WTC11 (cell line): ENCODE measurements around the gene ATG101. TPM values are rescaled to one million over a fixed set of nuclear protein-coding genes. Genes with fewer than 3 reads are reported as not detected.

Experiments
- ATAC-seq: fragments of 200-7000 bp; cut with Tn5 transposase; 2 replicates; pipeline ENCODE4 v1.10.0; 2021; ENCODE audit warnings: mild to moderate bottlenecking, moderate library complexity
- CTCF ChIA-PET: fragments of 300-600 bp; sonication (Branson Sonifier 250); formaldehyde crosslinking; loops from one replicate; lab custom pipeline; 2021; ENCODE audit warnings: antibody characterized with exemption; lab: Charles Lee
- POLR2A ChIA-PET: fragments of 350-600 bp; sonication (Branson Sonifier 250); formaldehyde crosslinking; loops from one replicate; lab custom pipeline; 2021; ENCODE audit warnings: antibody characterized with exemption; lab: Charles Lee
- DNase-seq: peaks from one replicate; pipeline ENCODE4 v3.0.0; 2021; ENCODE audit warnings: low spot score
- H3K27ac Mint-ChIP-seq: 2 replicates; pipeline ENCODE4 v1.8.0; 2021; ENCODE audit warnings: mixed read lengths
- H3K27me3 Mint-ChIP-seq: 2 replicates; pipeline ENCODE4 v1.8.0; 2021; ENCODE audit warnings: low read depth, mild to moderate bottlenecking, moderate library complexity, mixed read lengths
- H3K36me3 Mint-ChIP-seq: 2 replicates; pipeline ENCODE4 v1.8.0; 2021; ENCODE audit warnings: mixed read lengths
- H3K4me1 Mint-ChIP-seq: 2 replicates; pipeline ENCODE4 v1.8.0; 2022; ENCODE audit warnings: mixed read lengths
- H3K4me3 Mint-ChIP-seq: 2 replicates; pipeline ENCODE4 v1.8.0; 2021; ENCODE audit warnings: mild to moderate bottlenecking, moderate library complexity, mixed read lengths
- H3K9me3 Mint-ChIP-seq: 2 replicates; pipeline ENCODE4 v1.8.0; 2021; ENCODE audit warnings: mixed read lengths
- CTCF ChIP-seq: fragments of 200-600 bp; IDR thresholded peaks from 2 replicates; pipeline ENCODE4 v1.8.0; 2022; ENCODE audit warnings: antibody characterized with exemption
- E2F5 ChIP-seq: sonication (generic); formaldehyde crosslinking; IDR thresholded peaks from 2 replicates; pipeline ENCODE4 v1.8.1; 2022; ENCODE audit warnings: mild to moderate bottlenecking, moderate library complexity, missing genetic modification reagents
- FOXK1 ChIP-seq: sonication (generic); formaldehyde crosslinking; IDR thresholded peaks from 2 replicates; pipeline ENCODE4 v1.8.0; 2022; ENCODE audit warnings: mild to moderate bottlenecking, moderate library complexity, missing genetic modification reagents
- GRHL2 ChIP-seq: fragments of 250-450 bp; sonication (Bioruptor Pico); IDR thresholded peaks from 2 replicates; pipeline ENCODE4 v1.8.0; 2022; ENCODE audit warnings: mild to moderate bottlenecking, moderate library complexity; ENCODE audit not compliant: insufficient replicate concordance, severe bottlenecking
- IRF2 ChIP-seq: sonication (generic); formaldehyde crosslinking; IDR thresholded peaks from 2 replicates; pipeline ENCODE4 v1.8.0; 2022; ENCODE audit warnings: low read depth, missing genetic modification reagents, borderline replicate concordance
- KAT7 ChIP-seq: sonication (generic); formaldehyde crosslinking; IDR thresholded peaks from 2 replicates; pipeline ENCODE4 v1.8.1; 2023; ENCODE audit warnings: missing genetic modification reagents, mild to moderate bottlenecking, borderline replicate concordance
- MLX ChIP-seq: sonication (generic); formaldehyde crosslinking; IDR thresholded peaks from 2 replicates; pipeline ENCODE4 v1.8.1; 2023; ENCODE audit warnings: mild to moderate bottlenecking, missing genetic modification reagents, moderate library complexity
- MYBL2 ChIP-seq: sonication (generic); formaldehyde crosslinking; IDR thresholded peaks from 2 replicates; pipeline ENCODE4 v1.8.1; 2023; ENCODE audit warnings: mild to moderate bottlenecking, moderate library complexity, missing genetic modification reagents
- SP1 ChIP-seq: sonication (generic); formaldehyde crosslinking; conservative IDR thresholded peaks from 2 replicates; pipeline ENCODE4 v1.8.1; 2022; ENCODE audit warnings: missing genetic modification reagents
- STAT6 ChIP-seq: sonication (generic); formaldehyde crosslinking; conservative IDR thresholded peaks from 2 replicates; pipeline ENCODE4 v1.8.1; 2023; ENCODE audit warnings: mild to moderate bottlenecking, low read depth, missing genetic modification reagents, moderate library complexity
- TP53 ChIP-seq: sonication (generic); formaldehyde crosslinking; IDR thresholded peaks from 2 replicates; pipeline ENCODE4 v1.8.1; 2023; ENCODE audit warnings: mild to moderate bottlenecking, missing genetic modification reagents
- ZNF121 ChIP-seq: sonication (generic); formaldehyde crosslinking; IDR thresholded peaks from 2 replicates; pipeline ENCODE4 v1.8.0; 2023; ENCODE audit warnings: missing genetic modification reagents
- ZNF219 ChIP-seq: sonication (generic); formaldehyde crosslinking; IDR thresholded peaks from 2 replicates; pipeline ENCODE4 v1.8.0; 2023; ENCODE audit warnings: missing genetic modification reagents, mild to moderate bottlenecking, borderline replicate concordance
- ZNF232 ChIP-seq: sonication (generic); formaldehyde crosslinking; IDR thresholded peaks from 2 replicates; pipeline ENCODE4 v1.8.0; 2022; ENCODE audit warnings: mild to moderate bottlenecking, missing genetic modification reagents
- ZNF317 ChIP-seq: sonication (generic); formaldehyde crosslinking; IDR thresholded peaks from 2 replicates; pipeline ENCODE4 v1.8.1; 2023; ENCODE audit warnings: low read depth, mild to moderate bottlenecking, moderate library complexity, missing genetic modification reagents, borderline replicate concordance
- ZNF423 ChIP-seq: fragments of 250-450 bp; sonication (Bioruptor Pico); IDR thresholded peaks from 2 replicates; pipeline ENCODE4 v2.1.2; 2022; ENCODE audit warnings: mild to moderate bottlenecking, moderate library complexity
- total RNA-seq: library from RNA; stranded (reverse); gene quantifications from 3 replicates; pipeline ENCODE4 v1.2.3, GENCODE V29; 2021
- TF ChIP-seq, protein P1 (sequence below): fragments of 250-450 bp; sonication (Bioruptor Pico); IDR thresholded peaks from 2 replicates; pipeline ENCODE4 v1.9.0; 2021; ENCODE audit warnings: mild to moderate bottlenecking
- TF ChIP-seq, protein P2 (sequence below): fragments of 250-450 bp; sonication (Bioruptor Pico); IDR thresholded peaks from 2 replicates; pipeline ENCODE4 v1.9.0; 2021; ENCODE audit warnings: moderate library complexity, mild to moderate bottlenecking, inconsistent platforms, borderline replicate concordance
- TF ChIP-seq, protein P3 (sequence below): sonication (generic); formaldehyde crosslinking; conservative IDR thresholded peaks from 2 replicates; pipeline ENCODE4 v1.8.1; 2022; ENCODE audit warnings: mild to moderate bottlenecking, missing genetic modification reagents

The ATG101 gene
- total RNA-seq, 1 experiment from 2014 or later: 52.1 TPM

DNA sequence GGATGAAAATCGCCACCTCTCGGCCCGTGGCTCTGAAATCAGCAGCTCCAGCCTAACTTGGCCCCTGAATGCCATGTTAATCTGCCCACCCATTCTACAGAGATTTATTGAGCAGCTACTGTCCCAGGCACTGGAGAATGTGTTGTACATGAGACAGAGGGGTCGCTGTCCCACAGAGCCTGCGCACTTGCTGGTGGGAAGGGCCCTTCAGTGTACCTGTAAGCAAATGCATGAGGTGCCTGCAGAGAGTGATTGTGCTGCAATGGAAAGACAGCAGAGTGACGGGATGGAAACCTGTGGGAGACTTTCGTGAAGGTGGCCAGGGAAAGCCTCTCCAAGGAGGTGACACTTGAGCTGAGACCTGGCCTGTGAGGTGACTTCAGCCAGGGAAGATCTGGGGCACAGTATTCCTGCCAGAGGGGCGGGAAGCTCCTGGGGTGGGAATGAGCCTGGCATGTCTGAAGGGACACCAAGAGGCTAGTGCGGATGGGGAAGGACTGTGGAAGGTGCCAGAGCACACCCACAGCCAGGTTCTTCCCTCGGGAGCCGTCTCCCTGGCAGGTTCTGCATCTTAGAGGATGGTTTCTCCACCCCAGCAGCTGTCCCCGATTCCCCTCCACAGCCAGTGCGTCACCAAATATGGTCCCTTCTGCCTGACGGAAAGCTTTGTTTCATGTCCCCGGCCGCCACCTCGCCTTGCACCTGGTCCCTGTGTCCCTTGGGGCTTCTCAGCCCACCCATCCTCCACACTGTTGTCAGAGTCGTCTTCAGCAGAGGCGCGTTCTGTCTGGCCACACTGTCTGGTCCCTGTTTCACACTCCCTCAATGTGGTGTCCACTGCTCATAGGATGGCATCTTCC is 18.4 kb downstream of the ATG101 start:
- POLR2A ChIA-PET: interaction anchor here (0.5 kb wide), 1 partner anchor 32 kb away, joined by 3 read pairs; no protein-coding TSS in a partner anchor
- TF ChIP-seq, protein P1, sequence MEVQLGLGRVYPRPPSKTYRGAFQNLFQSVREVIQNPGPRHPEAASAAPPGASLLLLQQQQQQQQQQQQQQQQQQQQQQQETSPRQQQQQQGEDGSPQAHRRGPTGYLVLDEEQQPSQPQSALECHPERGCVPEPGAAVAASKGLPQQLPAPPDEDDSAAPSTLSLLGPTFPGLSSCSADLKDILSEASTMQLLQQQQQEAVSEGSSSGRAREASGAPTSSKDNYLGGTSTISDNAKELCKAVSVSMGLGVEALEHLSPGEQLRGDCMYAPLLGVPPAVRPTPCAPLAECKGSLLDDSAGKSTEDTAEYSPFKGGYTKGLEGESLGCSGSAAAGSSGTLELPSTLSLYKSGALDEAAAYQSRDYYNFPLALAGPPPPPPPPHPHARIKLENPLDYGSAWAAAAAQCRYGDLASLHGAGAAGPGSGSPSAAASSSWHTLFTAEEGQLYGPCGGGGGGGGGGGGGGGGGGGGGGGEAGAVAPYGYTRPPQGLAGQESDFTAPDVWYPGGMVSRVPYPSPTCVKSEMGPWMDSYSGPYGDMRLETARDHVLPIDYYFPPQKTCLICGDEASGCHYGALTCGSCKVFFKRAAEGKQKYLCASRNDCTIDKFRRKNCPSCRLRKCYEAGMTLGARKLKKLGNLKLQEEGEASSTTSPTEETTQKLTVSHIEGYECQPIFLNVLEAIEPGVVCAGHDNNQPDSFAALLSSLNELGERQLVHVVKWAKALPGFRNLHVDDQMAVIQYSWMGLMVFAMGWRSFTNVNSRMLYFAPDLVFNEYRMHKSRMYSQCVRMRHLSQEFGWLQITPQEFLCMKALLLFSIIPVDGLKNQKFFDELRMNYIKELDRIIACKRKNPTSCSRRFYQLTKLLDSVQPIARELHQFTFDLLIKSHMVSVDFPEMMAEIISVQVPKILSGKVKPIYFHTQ: no peak
- no peak for TF ChIP-seq ZNF121 (CRISPR knock-in tag)
- TF ChIP-seq TP53: no peak
- TF ChIP-seq E2F5 (CRISPR knock-in tag): no peak
- no peak for TF ChIP-seq STAT6 (CRISPR knock-in tag)
- TF ChIP-seq KAT7: no peak
- TF ChIP-seq ZNF219: no peak
- TF ChIP-seq ZNF423 (CRISPR knock-in tag): no peak
- no peak for TF ChIP-seq GRHL2 (CRISPR knock-in tag)
- Mint-ChIP-seq H3K4me3 (no peak overlapping the region), H3K36me3 (no peaks in the 10 kb centered on the region), H3K9me3 (no peaks in the 10 kb centered on the region), H3K27me3 (no peaks in the 10 kb centered on the region), H3K27ac (no peak overlapping the region; the same call in 1 of the 2 replicates), H3K4me1 (peaks cover 16% of the 10 kb centered on the region)
- DNase-seq: no peak
- ATAC-seq: no peak
- CTCF ChIA-PET: interaction anchor here (0.6 to 11.4 kb wide), 8 partner anchors 16 to 84 kb away, joined by 3 to 388 read pairs (median 4); no protein-coding TSS in a partner anchor

DNA sequence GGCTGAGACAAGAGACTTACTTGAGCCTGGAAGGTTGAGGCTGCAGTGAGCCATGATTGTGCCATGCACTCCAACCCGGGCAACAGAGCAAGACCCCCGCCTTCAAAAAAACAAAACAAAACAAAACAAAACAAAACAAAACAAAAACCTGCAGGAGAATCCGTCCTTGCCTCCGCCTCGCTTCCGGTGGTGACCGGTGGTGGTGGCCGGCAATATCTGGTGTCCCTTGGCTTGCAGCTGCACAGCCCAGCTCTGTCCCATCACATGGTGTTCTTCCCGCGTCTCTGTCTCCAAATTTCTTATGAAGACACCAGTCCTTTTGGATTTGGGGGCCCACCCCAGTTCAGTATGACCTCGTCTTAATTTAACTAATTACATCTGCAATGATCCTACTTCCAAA is 19.7 kb downstream of the ATG101 start:
- ChIA-PET POLR2A (no interaction called here), CTCF (interaction anchor here (1.2 to 11.4 kb wide), 2 partner anchors 31 to 61 kb away, joined by 5 to 388 read pairs; no protein-coding TSS in a partner anchor)
- no peaks in the 10 kb centered on the region for H3K36me3 Mint-ChIP-seq
- H3K4me1 Mint-ChIP-seq: peaks cover 14% of the 10 kb centered on the region
- no peaks in the 10 kb centered on the region for H3K27me3 Mint-ChIP-seq
- H3K9me3 Mint-ChIP-seq: no peaks in the 10 kb centered on the region
- ATAC-seq: no peak
- TF ChIP-seq MLX (CRISPR knock-in tag) (no peak), ZNF423 (CRISPR knock-in tag) (no peak)
- no peak overlapping the region for H3K27ac Mint-ChIP-seq
- no peak overlapping the region for H3K4me3 Mint-ChIP-seq
- no peak for DNase-seq

DNA sequence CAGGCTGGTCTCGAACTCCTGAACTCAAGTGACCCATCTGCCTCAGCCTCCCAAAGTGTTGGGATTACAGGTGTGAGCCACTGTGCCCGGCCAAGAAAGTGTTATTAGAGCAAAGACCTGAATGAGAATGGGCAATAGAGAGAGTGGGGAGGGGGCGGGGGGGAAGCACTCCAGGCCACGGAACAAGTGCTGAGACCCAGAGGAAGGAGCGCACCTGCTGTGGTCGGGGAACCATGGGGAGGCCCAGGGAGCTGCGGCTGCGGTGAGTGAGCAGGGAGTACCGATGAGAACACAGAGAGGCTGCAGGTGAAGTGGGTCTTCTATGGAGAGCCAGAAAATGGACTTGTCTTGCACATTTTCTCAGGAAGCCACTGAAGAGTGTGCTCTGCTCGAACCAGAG is 20.5 kb downstream of the ATG101 start:
- no peaks in the 10 kb centered on the region for H3K36me3 Mint-ChIP-seq
- POLR2A ChIA-PET: no interaction called here
- H3K4me3 Mint-ChIP-seq: no peak overlapping the region
- no peaks in the 10 kb centered on the region for H3K27me3 Mint-ChIP-seq
- no peak for DNase-seq
- no peak overlapping the region for H3K27ac Mint-ChIP-seq
- peaks cover 14% of the 10 kb centered on the region for H3K4me1 Mint-ChIP-seq
- H3K9me3 Mint-ChIP-seq: no peaks in the 10 kb centered on the region
- CTCF ChIA-PET: interaction anchor here (1.5 to 2.0 kb wide), 4 partner anchors 9 to 67 kb away, joined by 8 to 19 read pairs (median 14); no protein-coding TSS in a partner anchor
- ATAC-seq: no peak
- TF ChIP-seq SP1: no peak
- TF ChIP-seq ZNF232 (CRISPR knock-in tag): no peak
- no peak for TF ChIP-seq ZNF317 (CRISPR knock-in tag)
- TF ChIP-seq ZNF423 (CRISPR knock-in tag): no peak
- TF ChIP-seq, protein P2, sequence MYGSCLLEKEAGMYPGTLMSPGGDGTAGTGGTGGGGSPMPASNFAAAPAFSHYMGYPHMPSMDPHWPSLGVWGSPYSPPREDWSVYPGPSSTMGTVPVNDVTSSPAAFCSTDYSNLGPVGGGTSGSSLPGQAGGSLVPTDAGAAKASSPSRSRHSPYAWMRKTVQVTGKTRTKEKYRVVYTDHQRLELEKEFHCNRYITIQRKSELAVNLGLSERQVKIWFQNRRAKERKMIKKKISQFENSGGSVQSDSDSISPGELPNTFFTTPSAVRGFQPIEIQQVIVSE (CRISPR knock-in tag): no peak
- TF ChIP-seq CTCF: no peak
- TF ChIP-seq, protein P3, sequence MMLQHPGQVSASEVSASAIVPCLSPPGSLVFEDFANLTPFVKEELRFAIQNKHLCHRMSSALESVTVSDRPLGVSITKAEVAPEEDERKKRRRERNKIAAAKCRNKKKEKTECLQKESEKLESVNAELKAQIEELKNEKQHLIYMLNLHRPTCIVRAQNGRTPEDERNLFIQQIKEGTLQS (CRISPR knock-in tag): no peak
- no peak for TF ChIP-seq MYBL2
- no peak for TF ChIP-seq IRF2 (CRISPR knock-in tag)
- TF ChIP-seq FOXK1 (CRISPR knock-in tag): no peak
